Measurements from ENCODE around the gene POC1B.

- no peak for TF ChIP-seq CTCF (conservative IDR thresholded peaks at IDR 0.05; ENCODE audit: low read depth, low read length)
- no peak for TF ChIP-seq EZH2 (IDR thresholded peaks at IDR 0.05; ENCODE audit: low read length, unreplicated experiment)
Observed at GRCh38 chr12:89390802-89391673, 134.8 kb downstream of the POC1B start.

Measured in PC-3 (cell line).